ENCODE data around the gene WNT3A.

WNT3A gene

DNA sequence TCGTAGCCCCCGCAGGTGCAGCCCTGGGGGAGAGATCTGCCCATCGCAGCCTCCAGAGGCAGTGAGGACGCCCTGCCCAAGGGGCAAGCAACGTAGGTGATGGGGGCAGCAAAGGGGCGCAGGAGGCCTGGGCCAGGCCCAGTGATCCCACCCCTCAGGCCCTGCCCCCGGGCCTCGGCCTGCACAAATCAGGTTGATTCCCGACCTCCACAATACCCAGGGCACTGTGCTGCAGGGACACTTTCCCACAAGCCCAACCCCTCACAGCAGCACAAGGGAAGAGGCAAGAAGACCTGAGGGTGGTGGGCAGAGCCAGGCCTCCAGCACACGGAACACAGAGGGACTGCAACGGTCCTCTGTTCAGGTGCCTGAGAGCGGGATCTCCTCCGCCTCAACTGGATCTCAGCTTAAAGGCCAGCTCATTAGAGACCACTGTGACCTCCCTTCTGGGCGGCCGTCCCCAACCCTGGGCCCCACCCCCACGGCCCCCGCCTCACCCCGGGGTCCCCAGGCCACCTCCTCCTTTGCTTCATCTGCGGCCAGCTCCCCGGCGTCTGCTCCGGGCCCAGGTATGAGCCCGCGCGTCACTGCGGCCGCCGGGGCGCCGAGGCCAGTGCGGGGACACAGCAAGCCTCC is 74.9 kb downstream of the WNT3A start:
- DNase-seq: peak; percentile 40
- H3K4me3 Mint-ChIP-seq: peak overlapping the region; percentile 81
- peak overlapping the region; percentile 82 for H3K27ac Mint-ChIP-seq
- H3K36me3 Mint-ChIP-seq (ENCODE audit: low read depth): peaks cover 3% of the 10 kb centered on the region
- H3K4me1 Mint-ChIP-seq: peaks cover 56% of the 10 kb centered on the region
- H3K9me3 Mint-ChIP-seq: no peaks in the 10 kb centered on the region
- TF ChIP-seq, protein P1, sequence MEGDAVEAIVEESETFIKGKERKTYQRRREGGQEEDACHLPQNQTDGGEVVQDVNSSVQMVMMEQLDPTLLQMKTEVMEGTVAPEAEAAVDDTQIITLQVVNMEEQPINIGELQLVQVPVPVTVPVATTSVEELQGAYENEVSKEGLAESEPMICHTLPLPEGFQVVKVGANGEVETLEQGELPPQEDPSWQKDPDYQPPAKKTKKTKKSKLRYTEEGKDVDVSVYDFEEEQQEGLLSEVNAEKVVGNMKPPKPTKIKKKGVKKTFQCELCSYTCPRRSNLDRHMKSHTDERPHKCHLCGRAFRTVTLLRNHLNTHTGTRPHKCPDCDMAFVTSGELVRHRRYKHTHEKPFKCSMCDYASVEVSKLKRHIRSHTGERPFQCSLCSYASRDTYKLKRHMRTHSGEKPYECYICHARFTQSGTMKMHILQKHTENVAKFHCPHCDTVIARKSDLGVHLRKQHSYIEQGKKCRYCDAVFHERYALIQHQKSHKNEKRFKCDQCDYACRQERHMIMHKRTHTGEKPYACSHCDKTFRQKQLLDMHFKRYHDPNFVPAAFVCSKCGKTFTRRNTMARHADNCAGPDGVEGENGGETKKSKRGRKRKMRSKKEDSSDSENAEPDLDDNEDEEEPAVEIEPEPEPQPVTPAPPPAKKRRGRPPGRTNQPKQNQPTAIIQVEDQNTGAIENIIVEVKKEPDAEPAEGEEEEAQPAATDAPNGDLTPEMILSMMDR (IDR thresholded peaks at IDR 0.05): no peak
- H3K27me3 Mint-ChIP-seq (ENCODE audit: low read depth, poor library complexity): no peaks in the 10 kb centered on the region

- peaks cover 61% of the 10 kb centered on the region for H3K4me1 Mint-ChIP-seq
- no peaks in the 10 kb centered on the region for H3K9me3 Mint-ChIP-seq
- TF ChIP-seq, protein P1 (IDR thresholded peaks at IDR 0.05): no peak
- DNase-seq: peak; percentile 95
- H3K36me3 Mint-ChIP-seq (ENCODE audit: low read depth): peaks cover 5% of the 10 kb centered on the region
- no peaks in the 10 kb centered on the region for H3K27me3 Mint-ChIP-seq (ENCODE audit: low read depth, poor library complexity)
- peak within 1 kb of the TSS; percentile 96 for H3K4me3 Mint-ChIP-seq
- peak within 1 kb of the TSS; percentile 99 for H3K27ac Mint-ChIP-seq
Measured at GRCh38 chr1:228082214-228082917, 75.6 kb downstream of the WNT3A start, which contains the start of gene ARF1. Gene ARF1, plus strand, starts transcription at chr1:228082708. Its CDS starts 14,407 bp downstream, at chr1:228097115.

- Mint-ChIP-seq H3K27me3 (ENCODE audit: low read depth, poor library complexity) (no peaks in the 10 kb centered on the region), H3K4me1 (peaks cover 65% of the 10 kb centered on the region), H3K9me3 (no peaks in the 10 kb centered on the region), H3K36me3 (ENCODE audit: low read depth) (peaks cover 11% of the 10 kb centered on the region), H3K4me3 (peak overlapping the region; percentile 96), H3K27ac (peak overlapping the region; percentile 99)
- TF ChIP-seq, protein P1 (IDR thresholded peaks at IDR 0.05): no peak
- peak; percentile 43 for DNase-seq
Measured at GRCh38 chr1:228082918-228083870, 76.4 kb downstream of the WNT3A start.

DNA sequence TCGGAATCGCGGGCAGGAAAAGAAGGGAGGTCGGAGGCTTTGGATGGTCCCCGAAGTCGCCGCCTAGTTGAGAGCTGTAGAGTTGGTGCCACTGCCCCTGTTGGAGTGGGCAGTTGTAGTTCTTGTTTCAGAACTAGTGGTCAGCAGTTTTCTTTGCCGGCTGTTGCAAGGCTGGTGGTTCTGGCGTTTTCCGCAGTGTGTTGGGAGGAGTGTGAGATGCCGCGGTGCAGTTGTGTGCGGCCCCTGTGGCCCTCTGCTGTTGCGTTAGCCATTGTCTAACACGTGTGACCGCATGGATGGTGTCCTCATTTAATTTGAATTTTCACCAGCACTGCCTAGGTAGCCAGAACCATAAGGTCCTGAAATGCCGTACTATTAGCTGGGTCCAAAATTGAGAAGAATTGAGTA is 77.1 kb downstream of the WNT3A start:
- Mint-ChIP-seq H3K27ac (peak overlapping the region; percentile 99), H3K9me3 (no peaks in the 10 kb centered on the region), H3K4me1 (peaks cover 68% of the 10 kb centered on the region), H3K36me3 (ENCODE audit: low read depth) (peaks cover 15% of the 10 kb centered on the region), H3K27me3 (ENCODE audit: low read depth, poor library complexity) (no peaks in the 10 kb centered on the region), H3K4me3 (peak overlapping the region; percentile 96)
- DNase-seq: no peak
- TF ChIP-seq, protein P1 (IDR thresholded peaks at IDR 0.05): no peak

GRCh38 chr1:228084325-228084724 is 77.5 kb downstream of the WNT3A start:
- TF ChIP-seq, protein P1 (IDR thresholded peaks at IDR 0.05): no peak
- peak overlapping the region; percentile 98 for H3K27ac Mint-ChIP-seq
- no peaks in the 10 kb centered on the region for H3K27me3 Mint-ChIP-seq (ENCODE audit: low read depth, poor library complexity)
- H3K36me3 Mint-ChIP-seq (ENCODE audit: low read depth): peaks cover 16% of the 10 kb centered on the region
- peak overlapping the region; percentile 96 for H3K4me3 Mint-ChIP-seq
- DNase-seq: no peak
- H3K9me3 Mint-ChIP-seq: no peaks in the 10 kb centered on the region
- peaks cover 68% of the 10 kb centered on the region for H3K4me1 Mint-ChIP-seq

All from nephron progenitor cell (in vitro differentiated cells).